Astrocyte (in vitro differentiated cells and primary cell): ENCODE measurements around the gene SYNE1. TPM values are rescaled to one million over a fixed set of nuclear protein-coding genes. Genes with fewer than 3 reads are reported as not detected.
"Not testable (repeated sequence)": the region's sequence is repeated elsewhere in the genome, so short reads cannot be mapped to it uniquely, and the experiment has no call there.

ENCODE experiments used
- DNase-seq: peaks from one replicate; pipeline ENCODE4 v3.0.0-alpha.2; 2010; ENCODE audit warnings: low read depth
- FAIRE-seq: peaks from 2 replicates; lab custom pipeline; 2011; peaks lifted over from hg19 to GRCh38; lab: Jason Lieb, UNC
- H2AFZ ChIP-seq: 2 replicates; pipeline ENCODE4 v1.6.0; 2012; ENCODE audit warnings: low read depth, low read length, inconsistent platforms
- H3K27ac ChIP-seq: 2 replicates; pipeline ENCODE4 v1.5.1; 2011; ENCODE audit warnings: low read depth, low read length, inconsistent platforms
- H3K27me3 ChIP-seq: 2 replicates; pipeline ENCODE4 v1.6.0; 2011; ENCODE audit warnings: low read length, inconsistent platforms; ENCODE audit not compliant: insufficient read depth
- H3K36me3 ChIP-seq: 2 replicates; pipeline ENCODE4 v1.5.1; 2011; ENCODE audit warnings: low read length, inconsistent platforms; ENCODE audit not compliant: insufficient read depth
- H3K4me1 ChIP-seq: 2 replicates; pipeline ENCODE4 v1.5.1; 2011; ENCODE audit warnings: low read length, inconsistent platforms; ENCODE audit not compliant: insufficient read depth
- H3K4me2 ChIP-seq: 2 replicates; pipeline ENCODE4 v1.6.0; 2012; ENCODE audit warnings: low read length, inconsistent platforms
- H3K4me3 ChIP-seq: 2 replicates; pipeline ENCODE4 v1.5.1; 2011; ENCODE audit warnings: low read depth, mild to moderate bottlenecking, low read length, inconsistent platforms; ENCODE audit not compliant: insufficient read depth
- H3K79me2 ChIP-seq: 2 replicates; pipeline ENCODE4 v1.6.0; 2012; ENCODE audit warnings: mild to moderate bottlenecking, low read length, inconsistent platforms; ENCODE audit not compliant: insufficient read depth
- H3K9ac ChIP-seq: 2 replicates; pipeline ENCODE4 v1.6.0; 2012; ENCODE audit warnings: mild to moderate bottlenecking, low read length, inconsistent platforms
- H3K9me3 ChIP-seq: 2 replicates; pipeline ENCODE4 v1.5.1; 2012; ENCODE audit warnings: low read depth, mild to moderate bottlenecking, low read length, inconsistent platforms; ENCODE audit not compliant: insufficient read depth
- H4K20me1 ChIP-seq: 2 replicates; pipeline ENCODE4 v1.6.0; 2012; ENCODE audit warnings: low read length, inconsistent platforms; ENCODE audit not compliant: insufficient read depth
- H3K27ac Mint-ChIP-seq: one replicate; pipeline ENCODE4 v1.8.0; 2021; ENCODE audit warnings: mild to moderate bottlenecking, mixed read lengths; ENCODE audit not compliant: unreplicated experiment
- H3K27me3 Mint-ChIP-seq: one replicate; pipeline ENCODE4 v1.8.0; 2021; ENCODE audit warnings: low read depth, mixed read lengths; ENCODE audit not compliant: unreplicated experiment
- H3K36me3 Mint-ChIP-seq: one replicate; pipeline ENCODE4 v1.8.0; 2021; ENCODE audit warnings: low read depth, mixed read lengths; ENCODE audit not compliant: unreplicated experiment
- H3K4me1 Mint-ChIP-seq: one replicate; pipeline ENCODE4 v1.8.0; 2021; ENCODE audit warnings: low read depth, mixed read lengths; ENCODE audit not compliant: unreplicated experiment
- H3K4me3 Mint-ChIP-seq: one replicate; pipeline ENCODE4 v1.8.0; 2021; ENCODE audit warnings: mild to moderate bottlenecking, moderate library complexity, mixed read lengths; ENCODE audit not compliant: unreplicated experiment
- H3K9me3 Mint-ChIP-seq: one replicate; pipeline ENCODE4 v1.8.0; 2021; ENCODE audit warnings: mild to moderate bottlenecking, mixed read lengths; ENCODE audit not compliant: unreplicated experiment
- CTCF ChIP-seq: IDR thresholded peaks from 2 replicates; pipeline ENCODE4 v1.5.1; 2011; ENCODE audit warnings: low read depth, mild to moderate bottlenecking, inconsistent platforms, low read length, moderate library complexity; ENCODE audit not compliant: insufficient read depth
- EZH2 ChIP-seq: IDR thresholded peaks from 2 replicates; pipeline ENCODE4 v1.6.1; 2012; ENCODE audit warnings: mild to moderate bottlenecking, low read length, inconsistent platforms; ENCODE audit not compliant: insufficient read depth
- total RNA-seq: library from RNA; stranded (reverse); gene quantifications from 2 replicates; pipeline ENCODE4 v1.2.1, GENCODE V29; 2021

The SYNE1 gene
- total RNA-seq, 1 donor from 2014 or later = 66.5 TPM

- peaks cover 22% of the 10 kb centered on the region for H3K4me1 Mint-ChIP-seq
- Histone ChIP-seq H3K9me3 (no peaks in the 10 kb centered on the region), H3K27me3 (no peaks in the 10 kb centered on the region), H3K36me3 (peaks cover 45% of the 10 kb centered on the region), H3K27ac (peak overlapping the region; percentile 57), H3K4me3 (no peak overlapping the region), H2AFZ (no peak overlapping the region), H3K79me2 (no peaks in the 10 kb centered on the region), H3K9ac (peak overlapping the region; percentile 17), H3K4me2 (peak overlapping the region; percentile 59), H3K4me1 (peaks cover 9% of the 10 kb centered on the region), H4K20me1 (peaks cover 14% of the 10 kb centered on the region)
- H3K9me3 Mint-ChIP-seq = no peaks in the 10 kb centered on the region
- H3K36me3 Mint-ChIP-seq = peaks cover 13% of the 10 kb centered on the region
- H3K27ac Mint-ChIP-seq = peak overlapping the region; percentile 86
- no peak for TF ChIP-seq EZH2
- TF ChIP-seq CTCF = no peak
- peak; percentile 87 for DNase-seq
- H3K4me3 Mint-ChIP-seq = no peak overlapping the region
- no peaks in the 10 kb centered on the region for H3K27me3 Mint-ChIP-seq
- peak; percentile 66 for FAIRE-seq
Measured at GRCh38 chr6:152146385-152146784, 490.8 kb downstream of the SYNE1 start.

GRCh38 chr6:152143359-152143758 lies 493.8 kb downstream of the SYNE1 start:
- Histone ChIP-seq H2AFZ (no peak overlapping the region), H3K4me1 (peaks cover 9% of the 10 kb centered on the region), H4K20me1 (peaks cover 14% of the 10 kb centered on the region), H3K36me3 (peaks cover 39% of the 10 kb centered on the region), H3K4me2 (no peak overlapping the region), H3K9me3 (no peaks in the 10 kb centered on the region), H3K9ac (no peak overlapping the region), H3K4me3 (no peak overlapping the region), H3K27me3 (no peaks in the 10 kb centered on the region), H3K79me2 (no peaks in the 10 kb centered on the region), H3K27ac (no peak overlapping the region)
- Mint-ChIP-seq H3K27me3 (no peaks in the 10 kb centered on the region), H3K9me3 (no peaks in the 10 kb centered on the region), H3K4me1 (peaks cover 22% of the 10 kb centered on the region), H3K27ac (no peak overlapping the region), H3K36me3 (peaks cover 17% of the 10 kb centered on the region), H3K4me3 (no peak overlapping the region)
- DNase-seq (no peak), FAIRE-seq (no peak)
- no peak for TF ChIP-seq CTCF
- TF ChIP-seq EZH2 = no peak

GRCh38 chr6:152142105-152142504 lies 495.1 kb downstream of the SYNE1 start:
- no peaks in the 10 kb centered on the region for H3K9me3 Mint-ChIP-seq
- no peak for TF ChIP-seq CTCF
- TF ChIP-seq EZH2 = no peak
- Histone ChIP-seq H3K9me3 (no peaks in the 10 kb centered on the region), H3K4me1 (peaks cover 7% of the 10 kb centered on the region), H3K79me2 (no peaks in the 10 kb centered on the region), H3K36me3 (peaks cover 33% of the 10 kb centered on the region), H3K9ac (no peak overlapping the region), H3K27me3 (no peaks in the 10 kb centered on the region), H4K20me1 (peaks cover 9% of the 10 kb centered on the region), H3K4me2 (no peak overlapping the region), H3K27ac (no peak overlapping the region), H3K4me3 (no peak overlapping the region), H2AFZ (no peak overlapping the region)
- H3K27ac Mint-ChIP-seq = no peak overlapping the region
- DNase-seq (no peak), FAIRE-seq (no peak)
- H3K36me3 Mint-ChIP-seq = peaks cover 21% of the 10 kb centered on the region
- no peak overlapping the region for H3K4me3 Mint-ChIP-seq
- no peaks in the 10 kb centered on the region for H3K27me3 Mint-ChIP-seq
- peaks cover 17% of the 10 kb centered on the region for H3K4me1 Mint-ChIP-seq

- H3K36me3 Mint-ChIP-seq = peaks cover 33% of the 10 kb centered on the region
- not testable (repeated sequence) for H3K4me3 Mint-ChIP-seq, H4K20me1 ChIP-seq, H3K79me2 ChIP-seq, DNase-seq, H3K4me2 ChIP-seq, H3K27ac Mint-ChIP-seq, H3K27me3 ChIP-seq, FAIRE-seq, H3K27ac ChIP-seq, H2AFZ ChIP-seq, H3K27me3 Mint-ChIP-seq, H3K9me3 Mint-ChIP-seq, H3K9me3 ChIP-seq, H3K4me3 ChIP-seq, H3K9ac ChIP-seq, H3K4me1 ChIP-seq, H3K4me1 Mint-ChIP-seq
- H3K36me3 ChIP-seq = peaks cover 42% of the 10 kb centered on the region
Measured at GRCh38 chr6:152138344-152138743, 498.8 kb downstream of the SYNE1 start.
